GM19455 (cell line): ENCODE measurements around the gene ZNF662.

Experiments used
- ATAC-seq: cut with Tn5 transposase; IDR thresholded peaks from one replicate; pipeline ENCODE4 v1.9.1; 2021; ENCODE audit not compliant: unreplicated experiment

Gene ZNF662

GRCh38 chr3:42886294-42886822 lies 19.6 kb upstream of the ZNF662 start:
- no peak for ATAC-seq

DNA sequence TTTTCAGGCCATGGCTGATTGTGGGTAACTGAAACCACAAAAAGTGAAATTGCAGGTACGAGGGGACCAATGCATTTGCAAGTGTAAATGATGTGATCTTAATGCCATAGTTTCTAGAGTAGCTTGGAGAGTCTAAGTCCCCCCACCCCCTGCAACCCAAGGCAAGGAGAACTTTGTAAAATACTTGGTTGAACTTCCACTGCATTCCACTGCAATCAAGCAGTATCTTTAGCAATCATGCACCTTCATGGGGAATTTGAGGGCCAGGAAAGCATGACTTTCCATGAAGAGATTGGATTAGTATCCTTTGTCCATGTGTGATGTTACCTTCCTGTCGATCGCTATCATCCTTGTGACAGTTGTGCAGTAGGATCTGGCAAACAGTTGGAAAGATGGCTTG lies 18.9 kb upstream of the ZNF662 start:
- ATAC-seq, result no peak

DNA sequence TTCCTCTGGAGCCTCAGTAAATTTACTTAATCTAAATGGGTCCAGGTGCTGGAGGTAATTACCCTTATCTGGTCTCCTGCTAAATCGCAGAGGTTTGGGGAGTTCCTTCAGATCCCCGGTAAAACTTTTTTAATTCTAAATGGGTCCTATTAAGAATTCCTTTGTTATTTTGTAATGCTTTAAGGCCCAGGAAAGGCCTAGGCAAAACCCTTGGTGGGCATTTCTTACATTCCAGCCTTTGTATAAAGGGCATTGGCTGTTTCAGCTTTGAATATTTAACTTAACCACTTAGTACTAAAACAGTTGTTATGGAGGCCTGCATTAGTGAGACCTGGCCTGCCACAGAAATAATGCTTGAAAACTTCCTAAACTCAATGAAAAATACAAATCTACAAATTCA lies 14.9 kb upstream of the ZNF662 start:
- ATAC-seq, result no peak

GRCh38 chr3:42892169-42892568 lies 13.8 kb upstream of the ZNF662 start:
- ATAC-seq, result no peak

- ATAC-seq, result no peak
Measured at GRCh38 chr3:42892807-42893206, 13.1 kb upstream of the ZNF662 start.

DNA sequence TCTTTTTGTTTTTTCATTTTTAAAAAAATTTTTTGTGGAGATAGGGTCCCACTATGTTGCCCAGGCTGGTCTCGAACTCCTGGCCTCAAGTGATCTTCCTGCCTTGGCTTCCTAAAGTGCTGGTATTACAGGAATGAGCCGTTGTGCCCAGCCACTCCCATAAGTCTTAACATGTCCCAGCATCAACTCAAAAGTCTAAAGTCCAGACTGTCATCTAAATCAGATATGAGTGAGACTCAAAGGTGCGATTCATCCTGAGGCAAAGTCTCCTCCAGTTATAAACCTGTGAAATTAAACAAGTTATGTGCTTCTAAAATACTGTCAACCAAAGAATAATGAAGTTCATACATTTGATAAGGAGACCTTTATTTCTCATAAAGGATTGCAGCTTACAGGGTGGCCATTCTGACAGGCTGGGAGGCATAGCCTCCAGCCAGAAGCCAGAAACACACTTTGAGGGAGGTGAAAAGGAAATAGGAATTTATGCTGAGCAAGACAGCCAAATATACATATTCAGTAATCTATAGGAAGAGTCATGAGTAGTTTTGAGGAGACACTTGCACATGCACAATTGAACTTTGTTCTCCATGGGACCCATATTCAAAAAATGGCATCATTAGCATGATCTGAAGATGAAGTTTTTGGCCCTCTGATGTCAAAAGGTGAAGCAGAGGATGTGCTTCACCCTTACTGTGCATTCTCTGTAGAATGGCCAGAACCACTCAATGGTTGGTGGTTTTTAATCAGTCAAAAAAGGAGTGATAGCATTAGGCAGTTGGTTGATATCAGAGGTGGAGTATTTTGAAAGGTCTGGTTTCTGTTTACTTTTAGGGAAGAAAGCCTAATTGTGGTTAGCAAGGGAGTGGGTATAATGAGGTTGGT lies 11.0 kb upstream of the ZNF662 start:
- no peak for ATAC-seq

GRCh38 chr3:42895580-42895868 lies 10.4 kb upstream of the ZNF662 start:
- no peak for ATAC-seq

GRCh38 chr3:42898896-42899675 lies 6.9 kb upstream of the ZNF662 start:
- no peak for ATAC-seq

DNA sequence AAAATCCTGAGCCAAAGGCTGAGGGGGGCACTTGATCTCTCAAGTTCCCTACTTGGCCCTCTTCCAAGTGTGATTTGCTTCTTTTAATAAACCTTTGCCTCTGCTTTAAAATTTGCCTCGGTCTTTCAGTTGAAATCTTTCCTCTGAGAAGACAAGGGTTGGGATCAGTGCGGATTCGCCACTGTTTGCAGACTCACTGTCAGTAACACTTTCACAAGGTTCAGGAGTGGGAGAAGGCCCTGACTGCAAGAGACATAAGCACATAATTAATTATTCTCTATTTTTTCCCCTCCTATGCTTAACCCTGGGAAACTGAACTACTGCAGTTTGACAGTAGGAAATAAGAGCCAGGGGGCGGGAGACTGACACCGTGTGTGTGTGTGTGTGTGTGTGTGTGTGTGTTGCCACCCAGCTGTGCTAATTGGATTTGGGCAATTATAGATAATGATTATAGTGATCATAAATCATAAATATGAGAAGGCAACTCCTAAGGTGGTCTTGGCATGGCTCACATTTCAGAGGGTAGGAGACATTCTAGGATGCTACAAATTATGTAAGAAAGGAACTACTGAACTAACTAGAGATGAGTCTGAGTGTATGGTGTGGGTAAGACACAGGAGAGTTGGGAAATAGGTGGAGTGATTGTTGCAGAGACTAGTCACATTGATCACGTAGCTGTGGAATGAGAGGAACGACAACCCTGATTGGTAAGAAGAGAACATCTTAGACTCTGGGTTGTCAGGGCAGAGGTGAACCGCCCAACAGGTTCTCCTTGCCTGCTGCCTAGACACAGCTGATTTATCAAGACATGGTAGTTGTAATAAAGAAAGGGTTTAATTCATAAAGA lies 5.5 kb upstream of the ZNF662 start:
- ATAC-seq, result no peak

GRCh38 chr3:42901073-42901415 lies 4.9 kb upstream of the ZNF662 start:
- ATAC-seq, result no peak

DNA sequence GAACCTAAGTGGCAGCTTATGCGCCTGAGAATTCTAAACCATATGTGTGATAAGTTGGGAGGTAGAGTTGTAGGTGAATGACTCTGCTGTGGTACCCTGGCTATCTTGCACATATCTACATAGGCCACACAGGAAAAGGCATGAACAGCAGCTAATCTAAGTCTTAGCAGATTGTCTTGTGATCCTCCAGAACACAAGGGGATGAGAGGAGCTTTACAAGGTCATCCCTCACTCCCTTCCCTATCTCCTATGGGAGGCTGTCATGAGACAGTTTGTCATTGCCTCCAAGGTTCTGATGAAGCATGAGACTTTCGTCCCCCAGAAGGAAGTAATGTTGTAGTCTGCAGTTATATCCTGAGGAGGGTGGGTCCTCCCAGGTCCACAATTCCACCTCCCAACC lies 3.7 kb upstream of the ZNF662 start:
- ATAC-seq, result no peak

DNA sequence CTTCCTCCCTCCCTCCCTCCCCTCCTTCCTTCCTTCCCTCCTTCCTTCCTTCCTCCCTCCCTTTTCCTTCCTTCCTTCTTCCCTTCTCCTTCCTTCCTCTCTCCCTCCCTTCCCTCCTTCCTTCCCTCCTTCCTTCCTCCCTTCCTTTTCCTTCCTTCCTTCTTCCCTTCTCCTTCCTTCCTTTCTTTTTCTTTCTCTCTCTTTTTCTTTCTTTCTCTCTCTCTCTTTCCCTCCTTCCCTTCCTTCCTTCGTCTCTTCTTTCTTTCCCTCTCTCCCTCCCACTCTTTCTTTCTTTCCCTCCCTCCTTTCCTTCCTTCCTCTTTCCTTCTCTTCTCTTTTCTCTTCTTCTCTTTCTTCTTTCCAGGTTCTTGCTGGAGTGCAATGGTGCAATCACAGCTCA lies 1.9 kb upstream of the ZNF662 start:
- no peak for ATAC-seq

GRCh38 chr3:42905740-42906069 lies 237 bp upstream of the ZNF662 start:
- ATAC-seq, result no peak

- no peak for ATAC-seq
Measured at GRCh38 chr3:42906848-42907183, 874 bp downstream of the ZNF662 start.

DNA sequence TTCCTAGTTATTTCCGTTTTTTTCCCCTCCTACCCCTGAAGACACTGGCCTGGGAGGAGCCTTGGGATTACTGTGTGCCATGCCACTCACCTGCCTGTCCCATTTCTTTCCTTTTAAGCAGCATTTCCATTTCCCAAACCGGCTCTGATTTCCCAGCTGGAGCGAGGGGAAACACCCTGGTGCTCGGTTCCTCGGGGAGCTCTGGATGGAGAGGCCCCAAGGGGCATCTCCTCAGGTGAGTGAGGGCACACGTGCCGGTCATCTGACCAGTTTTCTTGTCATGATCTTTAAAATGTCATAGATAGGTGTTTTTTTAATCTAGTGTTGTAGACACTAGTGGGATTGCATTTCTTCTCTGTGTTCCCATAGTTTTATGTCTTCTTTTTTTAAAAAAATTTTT lies 2.7 kb downstream of the ZNF662 start:
- ATAC-seq, result no peak

DNA sequence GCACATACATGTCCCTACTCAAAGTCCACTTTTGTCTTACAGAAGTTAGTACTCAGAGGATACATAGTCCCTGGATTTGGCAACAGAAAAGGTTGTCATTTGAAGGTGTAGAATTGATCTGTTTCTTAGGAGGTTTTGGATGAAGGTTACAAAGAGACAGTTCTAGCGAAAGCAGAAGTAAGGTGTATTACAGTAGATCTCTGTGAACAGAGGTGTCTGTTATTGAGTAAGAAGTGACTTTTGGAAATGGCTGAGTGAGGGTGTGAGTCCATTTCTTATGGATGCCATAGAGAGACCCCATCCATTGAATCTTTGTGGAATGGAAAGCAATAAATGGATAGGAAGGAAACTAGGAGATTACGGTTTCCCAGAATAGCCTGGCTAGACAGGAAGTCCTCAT lies 5.6 kb downstream of the ZNF662 start:
- ATAC-seq, result no peak

DNA sequence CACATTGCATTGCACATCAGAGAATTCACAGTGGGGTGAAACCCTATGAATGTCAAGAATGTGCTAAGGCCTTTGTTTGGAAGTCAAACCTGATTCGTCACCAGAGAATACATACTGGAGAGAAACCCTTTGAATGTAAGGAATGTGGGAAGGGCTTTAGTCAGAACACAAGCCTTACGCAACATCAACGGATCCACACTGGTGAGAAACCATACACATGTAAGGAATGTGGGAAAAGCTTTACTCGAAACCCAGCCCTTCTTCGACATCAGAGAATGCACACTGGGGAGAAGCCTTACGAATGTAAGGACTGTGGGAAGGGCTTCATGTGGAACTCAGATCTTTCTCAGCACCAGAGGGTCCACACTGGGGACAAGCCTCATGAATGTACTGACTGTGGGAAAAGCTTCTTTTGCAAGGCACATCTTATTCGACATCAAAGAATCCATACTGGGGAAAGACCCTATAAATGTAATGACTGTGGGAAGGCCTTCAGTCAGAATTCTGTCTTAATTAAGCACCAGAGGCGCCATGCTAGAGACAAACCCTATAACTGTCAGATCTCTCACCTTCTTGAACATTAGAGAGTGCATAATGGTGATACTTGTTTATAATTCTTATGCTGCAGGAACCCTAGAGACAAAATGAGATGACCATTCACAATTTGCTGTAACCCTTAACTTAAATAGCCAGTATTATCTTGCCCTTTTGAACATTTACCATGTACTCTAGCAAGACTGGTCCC lies 9.0 kb downstream of the ZNF662 start:
- ATAC-seq, result no peak

GRCh38 chr3:42923606-42924005 lies 17.7 kb downstream of the ZNF662 start:
- ATAC-seq, result no peak

- ATAC-seq, result no peak
Measured at GRCh38 chr3:42926310-42926709, 20.4 kb downstream of the ZNF662 start.

GRCh38 chr3:42934111-42934510 lies 28.2 kb downstream of the ZNF662 start:
- ATAC-seq, result no peak

GRCh38 chr3:42934910-42935309 lies 29.0 kb downstream of the ZNF662 start:
- ATAC-seq, result no peak
